SU-DHL-6 (cell line): ENCODE data around the gene FBXO15.

Source experiments
- H2AFZ ChIP-seq: fragments of 200-600 bp; sonication (generic); 2 replicates; pipeline ENCODE4 v1.6.1; 2014; ENCODE audit warnings: low read depth, mild to moderate bottlenecking, moderate library complexity, mixed read lengths, antibody characterized with exemption, low read length; ENCODE audit not compliant: severe bottlenecking
- H3F3A ChIP-seq: fragments of 200-600 bp; shearing (Covaris generic); 2 replicates; pipeline ENCODE4 v1.6.0; 2016; ENCODE audit warnings: antibody characterized with exemption, mild to moderate bottlenecking; ENCODE audit not compliant: insufficient read depth
- H3K27ac ChIP-seq: fragments of 200-600 bp; sonication (generic); 2 replicates; pipeline ENCODE4 v1.5.1; 2016; ENCODE audit warnings: low read depth, mild to moderate bottlenecking, low read length, moderate library complexity, mixed read lengths
- H3K27me3 ChIP-seq: fragments of 200-600 bp; sonication (generic), shearing (Covaris generic); 2 replicates; pipeline ENCODE4 v1.6.0; 2014; ENCODE audit warnings: mild to moderate bottlenecking, low read length
- H3K36me3 ChIP-seq: fragments of 200-600 bp; sonication (generic); 2 replicates; pipeline ENCODE4 v1.6.1; 2014; ENCODE audit warnings: mild to moderate bottlenecking, low read length, mixed read lengths
- H3K4me2 ChIP-seq: fragments of 300-600, 200-600 bp; shearing (Covaris generic), sonication (generic); 2 replicates; pipeline ENCODE4 v1.6.0; 2014; ENCODE audit warnings: low read length, low read depth, mild to moderate bottlenecking; ENCODE audit not compliant: poor library complexity, severe bottlenecking
- H3K4me3 ChIP-seq: fragments of 200-600 bp; sonication (generic); 2 replicates; pipeline ENCODE4 v1.5.1; 2014; ENCODE audit warnings: antibody characterized with exemption, low read length, mild to moderate bottlenecking, mixed read lengths; ENCODE audit not compliant: insufficient read depth, poor library complexity, severe bottlenecking
- H3K79me2 ChIP-seq: fragments of 200-600 bp; sonication (generic); 2 replicates; pipeline ENCODE4 v1.6.1; 2014; ENCODE audit warnings: mild to moderate bottlenecking, low read length, moderate library complexity; ENCODE audit not compliant: insufficient read depth
- H3K9ac ChIP-seq: fragments of 200-600 bp; sonication (generic); 2 replicates; pipeline ENCODE4 v1.7.0; 2014; ENCODE audit warnings: mild to moderate bottlenecking, low read length
- H3K9me2 ChIP-seq: fragments of 200-600 bp; sonication (generic); replicated peaks from 2 replicates; pipeline ENCODE4 v1.6.1; 2014; ENCODE audit warnings: low read length; ENCODE audit not compliant: insufficient read depth
- H3K9me3 ChIP-seq: fragments of 200-600 bp; sonication (generic); 2 replicates; pipeline ENCODE4 v1.6.1; 2014; ENCODE audit warnings: low read length, mixed read lengths; ENCODE audit not compliant: insufficient read depth
- H4K20me1 ChIP-seq: fragments of 200-600 bp; sonication (generic); 2 replicates; pipeline ENCODE4 v1.6.1; 2014; ENCODE audit warnings: low read depth, mild to moderate bottlenecking, antibody characterized with exemption, low read length, moderate library complexity, mixed read lengths
- CTCF ChIP-seq: fragments of 200-600 bp; sonication (generic); IDR thresholded peaks from one replicate; pipeline ENCODE4 v1.5.1; 2017; ENCODE audit warnings: antibody characterized with exemption, mild to moderate bottlenecking, low read length, moderate library complexity; ENCODE audit not compliant: insufficient read depth, poor library complexity, severe bottlenecking
- EZH2phosphoT487 ChIP-seq: fragments of 200-600 bp; sonication (generic), shearing (Covaris generic); conservative IDR thresholded peaks from 2 replicates; pipeline ENCODE4 v1.6.1; 2018; ENCODE audit warnings: mild to moderate bottlenecking, antibody characterized with exemption, low read length, moderate library complexity, mixed read lengths

The FBXO15 gene

GRCh38 chr18:74179623-74180199, 32.1 kb upstream of the FBXO15 start:
- Histone ChIP-seq H3K9me2 (no peaks in the 10 kb centered on the region), H3K4me2 (no peak overlapping the region), H3F3A (no peaks in the 10 kb centered on the region), H3K79me2 (no peaks in the 10 kb centered on the region), H2AFZ (no peak overlapping the region), H3K27ac (no peak overlapping the region), H3K36me3 (no peaks in the 10 kb centered on the region), H4K20me1 (no peaks in the 10 kb centered on the region), H3K27me3 (no peaks in the 10 kb centered on the region), H3K9me3 (no peaks in the 10 kb centered on the region), H3K9ac (no peak overlapping the region), H3K4me3 (no peak overlapping the region)
- TF ChIP-seq EZH2phosphoT487 (no peak), CTCF (no peak)

- Histone ChIP-seq H3K9me3 (no peaks in the 10 kb centered on the region), H3K9me2 (no peaks in the 10 kb centered on the region), H3F3A (no peaks in the 10 kb centered on the region), H3K36me3 (no peaks in the 10 kb centered on the region), H3K27ac (no peak overlapping the region), H3K79me2 (no peaks in the 10 kb centered on the region), H4K20me1 (no peaks in the 10 kb centered on the region), H3K9ac (no peak overlapping the region), H3K27me3 (no peaks in the 10 kb centered on the region), H3K4me2 (no peak overlapping the region), H2AFZ (no peak overlapping the region), H3K4me3 (no peak overlapping the region)
- TF ChIP-seq CTCF (no peak), EZH2phosphoT487 (no peak)
Observed at GRCh38 chr18:74178884-74179283, 31.2 kb upstream of the FBXO15 start.

- no peaks in the 10 kb centered on the region for H3K27me3 ChIP-seq
- H3K27ac ChIP-seq: no peak overlapping the region
Observed at GRCh38 chr18:74175658-74176057, 28.0 kb upstream of the FBXO15 start.

GRCh38 chr18:74173434-74173750, 25.8 kb upstream of the FBXO15 start:
- Histone ChIP-seq H3K36me3 (no peaks in the 10 kb centered on the region), H4K20me1 (0 out of 2 replicates have a peak, but pooled peaks cover 4% of the 10 kb centered on the region), H3K27ac (no peak overlapping the region), H3F3A (no peaks in the 10 kb centered on the region), H3K9ac (no peak overlapping the region), H3K9me3 (no peaks in the 10 kb centered on the region), H3K4me2 (no peak overlapping the region), H3K79me2 (no peaks in the 10 kb centered on the region), H3K27me3 (no peaks in the 10 kb centered on the region), H3K4me3 (no peak overlapping the region), H2AFZ (no peak overlapping the region), H3K9me2 (no peaks in the 10 kb centered on the region)
- TF ChIP-seq CTCF: no peak
- no peak for TF ChIP-seq EZH2phosphoT487

More at GRCh38 chr18:74175658-74176057, 28.0 kb upstream of the FBXO15 start:
- H3K4me3 ChIP-seq: no peak overlapping the region
- no peaks in the 10 kb centered on the region for H3K79me2 ChIP-seq
- H3K9me2 ChIP-seq: no peaks in the 10 kb centered on the region
- no peak overlapping the region for H3K4me2 ChIP-seq
- TF ChIP-seq EZH2phosphoT487: no peak
- no peaks in the 10 kb centered on the region for H3F3A ChIP-seq
- H3K36me3 ChIP-seq: no peaks in the 10 kb centered on the region
- H2AFZ ChIP-seq: no peak overlapping the region
- 0 out of 2 replicates have a peak, but pooled peaks cover under 1% of the 10 kb centered on the region for H4K20me1 ChIP-seq
- H3K9ac ChIP-seq: no peak overlapping the region
- H3K9me3 ChIP-seq: no peaks in the 10 kb centered on the region
